Activated effector memory CD4-positive, alpha-beta T cell treated with Interleukin-2 at 50 U/mL for 16 hours (primary cell): Measurements from ENCODE around the gene OTUB1.

Experiments
- DNase-seq: peaks from one replicate; pipeline ENCODE4 v3.0.0-alpha.2; 2020

Gene OTUB1

DNA sequence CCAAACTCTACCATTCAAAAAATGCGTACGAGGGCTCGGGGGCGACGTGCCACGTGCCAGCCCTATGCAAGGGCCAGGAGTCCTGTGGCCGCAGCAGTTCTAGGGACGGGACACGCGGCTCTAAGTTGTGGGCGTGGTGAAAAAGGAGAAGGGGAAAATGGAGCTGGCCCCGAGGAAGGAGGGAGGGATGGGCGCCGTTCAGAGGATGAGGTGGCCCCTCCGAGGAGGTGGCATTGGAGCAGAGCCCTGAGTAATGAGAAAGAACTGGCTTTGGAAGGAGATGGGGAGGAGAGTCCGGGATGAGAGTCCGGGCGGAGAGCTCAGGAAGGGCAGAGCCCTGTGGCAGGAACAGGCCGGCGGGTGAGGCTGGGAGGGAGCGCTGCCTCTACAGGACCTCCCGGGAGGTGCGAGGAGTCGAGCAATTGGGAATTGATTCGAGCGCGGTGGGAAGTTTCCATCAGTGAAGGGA, 21.0 kb downstream of the OTUB1 start:
- DNase-seq: no peak

DNA sequence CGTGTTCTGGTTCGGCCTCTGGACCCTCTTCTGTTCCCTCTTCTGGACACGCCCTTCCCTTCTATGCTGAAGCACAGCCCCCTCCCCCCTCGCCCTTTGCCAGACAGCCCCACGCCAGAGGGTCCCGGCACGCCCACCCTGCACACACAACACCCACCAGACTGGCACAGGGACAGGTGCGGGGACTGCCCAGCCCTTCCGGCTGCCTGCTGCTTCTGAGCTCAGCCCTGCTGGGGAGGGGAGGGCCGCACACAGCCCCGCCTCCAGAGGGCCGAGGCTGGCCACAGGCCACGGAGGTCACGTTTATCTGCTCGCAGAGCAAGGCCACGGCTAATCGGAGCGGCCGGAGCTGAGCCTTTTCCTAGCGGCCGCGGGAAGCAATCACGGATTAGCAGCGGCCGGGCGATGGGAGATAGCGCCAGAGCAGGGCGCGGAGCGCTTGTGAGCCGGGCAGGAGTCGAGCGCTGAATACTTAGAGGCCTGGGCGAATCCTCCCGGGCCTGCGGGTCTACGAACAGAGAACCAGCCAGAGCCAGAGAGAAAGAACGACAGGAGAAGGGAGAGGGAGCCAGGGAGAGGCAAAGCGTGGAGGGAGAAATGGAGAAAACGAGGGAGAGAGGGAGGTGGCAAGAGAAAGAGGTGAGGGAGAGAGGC, 21.5 kb downstream of the OTUB1 start:
- no peak for DNase-seq

DNA sequence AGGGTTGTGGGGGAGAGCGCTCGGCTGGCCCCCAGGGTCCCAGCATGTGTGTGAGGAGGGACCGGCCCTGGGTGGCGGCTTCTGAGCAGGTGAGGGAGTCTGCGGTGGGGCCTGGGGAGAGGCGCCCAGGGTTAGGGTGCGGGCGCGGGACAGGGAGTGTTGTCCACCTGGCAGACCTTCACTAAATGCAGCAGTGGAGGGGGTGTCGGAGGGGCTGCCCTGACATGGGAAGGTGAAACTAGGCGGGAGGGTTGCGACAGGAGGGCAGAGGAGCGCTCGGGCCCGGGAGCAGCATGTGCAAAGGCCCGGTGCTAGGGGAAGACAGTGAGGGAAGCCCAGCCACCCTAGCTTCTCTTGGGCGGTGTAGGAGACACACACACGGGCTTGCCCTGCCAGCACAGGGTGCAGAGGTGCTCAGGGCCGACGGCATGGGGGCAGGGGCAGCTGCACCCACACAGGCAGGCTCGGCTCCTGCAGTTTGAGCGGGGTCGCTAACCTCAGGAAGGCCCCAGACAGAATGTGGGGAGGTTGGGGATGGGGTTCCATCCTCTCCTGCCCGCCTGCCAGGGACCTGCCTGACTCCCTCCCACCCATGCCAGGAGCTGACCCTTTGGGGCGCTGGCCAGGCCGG, 22.2 kb downstream of the OTUB1 start:
- DNase-seq: no peak

DNA sequence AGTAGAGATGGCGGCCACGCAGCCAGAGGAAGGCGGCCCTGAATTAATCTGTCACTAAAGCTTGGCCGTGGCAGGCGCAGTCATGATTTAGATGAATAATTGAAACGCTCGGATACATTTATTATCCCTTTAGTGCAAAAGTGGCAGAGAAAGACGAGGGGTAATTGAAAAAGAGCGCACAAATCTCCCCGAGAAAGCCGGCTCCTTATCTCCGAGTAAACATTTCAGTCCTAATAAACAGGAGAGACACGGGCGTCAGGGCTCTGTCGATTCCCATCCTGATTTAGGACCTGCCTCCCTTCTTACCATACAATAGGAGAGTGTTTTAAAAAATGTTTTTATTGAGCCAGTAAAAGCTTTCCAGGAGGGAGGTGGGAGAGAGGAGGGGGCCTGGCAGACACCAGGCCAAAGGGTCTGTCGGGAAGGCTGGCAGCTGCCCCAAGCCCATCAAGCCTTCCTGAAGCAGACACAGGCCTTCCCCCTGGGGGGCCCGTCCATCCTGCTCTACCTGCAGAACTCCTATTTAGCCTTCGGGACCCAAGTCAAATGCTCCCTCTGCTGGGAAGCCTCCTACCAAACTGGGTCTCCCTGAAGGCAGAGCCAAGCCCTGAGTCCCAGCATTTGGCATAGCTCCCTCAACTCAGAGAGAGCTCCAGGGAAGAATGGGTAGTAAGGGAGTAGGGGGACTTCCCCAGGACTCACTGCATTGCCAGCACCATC, 22.8 kb downstream of the OTUB1 start:
- DNase-seq: no peak

DNA sequence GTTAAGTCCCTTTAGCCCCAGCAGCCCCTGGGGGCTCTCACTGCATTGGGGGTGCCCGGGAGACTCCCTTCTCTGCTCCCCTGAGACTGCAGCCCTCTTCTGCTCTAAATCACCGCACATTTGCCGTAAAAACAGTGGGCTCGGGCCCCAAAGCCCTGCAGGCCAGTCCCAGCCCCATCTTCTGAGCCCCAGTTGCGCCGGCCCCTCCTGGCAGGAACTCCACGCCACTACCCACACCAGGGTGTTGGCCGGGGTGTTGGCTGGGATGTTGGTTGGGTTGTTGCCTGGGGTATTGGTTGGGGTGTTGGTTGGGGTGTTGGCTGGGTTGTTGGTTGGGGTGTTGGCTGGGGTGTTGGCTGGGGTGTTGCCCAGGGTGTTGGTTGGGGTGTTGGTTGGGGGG, 23.5 kb downstream of the OTUB1 start:
- no peak for DNase-seq

DNA sequence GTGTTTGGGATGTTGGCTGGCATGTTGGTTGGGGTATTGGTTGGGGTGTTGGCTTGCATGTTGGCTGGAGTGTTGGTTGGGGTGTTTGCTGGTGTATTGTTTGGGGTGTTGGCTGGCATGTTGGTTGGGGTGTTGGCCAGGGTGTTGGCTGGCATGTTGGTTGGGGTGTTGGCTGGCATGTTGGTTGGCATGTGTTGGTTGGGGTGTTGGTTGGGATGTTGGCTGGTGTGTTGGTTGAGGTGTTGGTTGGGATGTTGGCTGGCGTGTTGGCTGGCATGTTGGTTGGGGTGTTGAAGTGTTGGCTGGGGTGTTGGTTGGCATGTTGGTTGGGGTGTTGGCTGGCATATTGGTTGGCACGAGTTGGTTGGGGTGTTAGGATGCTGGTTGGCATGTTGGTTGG, 24.5 kb downstream of the OTUB1 start:
- DNase-seq: no peak

DNA sequence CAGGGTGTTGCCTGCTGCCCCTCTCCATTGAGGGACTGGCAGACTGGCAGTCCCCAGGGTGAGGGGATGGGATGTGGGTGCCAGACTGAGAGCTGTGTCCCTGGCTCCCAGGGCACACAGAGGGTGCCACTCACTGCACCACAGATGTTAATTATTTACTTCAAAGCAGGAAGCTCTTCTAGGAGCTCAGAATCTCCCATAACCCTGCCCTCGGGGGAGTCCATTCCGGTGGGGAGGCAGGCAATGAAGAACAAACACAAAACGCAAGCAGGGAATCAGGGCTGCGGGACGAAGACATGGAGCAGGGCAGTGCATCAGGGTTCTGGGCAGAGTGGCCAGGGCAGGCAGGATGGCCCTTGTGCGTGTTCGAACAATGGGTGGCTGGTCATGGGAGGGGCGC, 25.1 kb downstream of the OTUB1 start:
- no peak for DNase-seq

DNA sequence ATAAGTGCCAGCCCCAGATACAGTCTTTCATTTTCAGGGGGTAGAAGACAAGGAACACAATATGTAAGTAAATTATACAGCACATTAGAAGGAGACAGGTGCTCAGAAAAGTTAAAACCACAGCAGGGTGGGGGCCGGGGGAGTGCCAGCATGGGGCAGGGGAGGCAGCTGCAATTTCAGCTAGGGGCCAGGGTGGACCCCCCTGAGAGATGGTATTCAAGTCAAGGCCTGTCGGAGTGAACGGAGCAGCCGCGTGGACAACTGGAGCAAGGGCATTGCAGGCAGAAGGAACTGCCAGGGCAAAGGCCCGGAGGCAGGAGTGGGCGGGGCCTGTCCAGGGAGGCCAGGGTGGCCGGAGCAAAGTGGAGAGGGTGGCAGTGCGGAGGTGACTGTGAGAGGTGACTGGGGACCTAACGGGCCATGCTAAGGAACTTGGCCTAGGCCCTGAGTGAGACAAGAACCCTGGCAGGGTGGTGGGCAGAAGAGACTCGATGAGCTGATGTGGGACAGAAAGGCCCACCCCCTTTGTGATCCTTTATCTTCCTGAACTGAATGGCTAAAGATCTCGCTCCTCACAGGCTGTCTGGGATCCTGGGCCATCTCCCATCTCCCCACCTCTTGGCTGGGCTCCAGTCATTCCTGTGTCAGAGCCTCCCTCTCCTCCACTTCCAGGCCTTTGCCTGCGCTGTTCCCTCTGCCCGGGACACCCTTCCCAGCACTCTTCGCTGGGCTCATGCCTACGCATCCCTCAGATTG, 27.1 kb downstream of the OTUB1 start:
- DNase-seq: no peak

DNA sequence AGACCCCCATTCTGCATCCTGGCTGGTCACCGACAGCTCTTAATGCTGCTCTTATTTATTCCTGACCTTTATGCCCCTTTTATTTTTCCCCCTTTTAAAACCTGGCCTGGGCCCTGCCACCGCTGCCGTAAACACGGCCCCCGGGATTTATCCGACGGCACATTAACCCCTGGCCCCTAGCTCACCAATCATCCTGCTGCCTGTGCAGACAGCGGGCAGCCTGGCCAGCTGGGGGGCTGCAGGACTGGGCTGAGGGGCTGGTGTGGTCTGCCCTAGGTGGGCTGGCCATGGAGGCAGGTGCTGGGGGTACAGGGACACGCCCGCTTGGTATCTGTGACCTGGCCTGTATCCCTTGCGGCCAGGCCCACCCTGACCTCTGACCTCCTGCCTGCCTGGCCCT, 28.1 kb downstream of the OTUB1 start:
- no peak for DNase-seq

DNA sequence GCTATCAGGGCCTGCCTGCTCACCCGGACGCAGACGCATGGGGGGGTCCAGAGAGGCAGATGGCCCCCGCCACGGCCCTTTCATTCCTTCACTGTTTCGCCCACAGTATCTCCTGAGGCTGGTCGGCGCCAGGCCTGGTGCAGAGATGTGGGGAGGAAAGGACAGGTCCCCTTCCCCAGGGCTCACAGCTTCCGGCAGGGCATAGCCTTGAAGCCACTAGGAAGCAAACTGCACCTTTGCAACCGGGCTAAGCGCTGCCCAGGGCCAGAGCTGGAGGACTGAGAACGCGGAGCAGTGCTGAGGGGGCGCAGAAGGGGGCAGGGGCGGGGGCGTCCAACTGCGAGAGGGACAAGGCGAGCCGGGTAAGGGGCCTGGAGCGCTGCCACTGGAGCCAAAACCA, 29.3 kb downstream of the OTUB1 start:
- no peak for DNase-seq

DNA sequence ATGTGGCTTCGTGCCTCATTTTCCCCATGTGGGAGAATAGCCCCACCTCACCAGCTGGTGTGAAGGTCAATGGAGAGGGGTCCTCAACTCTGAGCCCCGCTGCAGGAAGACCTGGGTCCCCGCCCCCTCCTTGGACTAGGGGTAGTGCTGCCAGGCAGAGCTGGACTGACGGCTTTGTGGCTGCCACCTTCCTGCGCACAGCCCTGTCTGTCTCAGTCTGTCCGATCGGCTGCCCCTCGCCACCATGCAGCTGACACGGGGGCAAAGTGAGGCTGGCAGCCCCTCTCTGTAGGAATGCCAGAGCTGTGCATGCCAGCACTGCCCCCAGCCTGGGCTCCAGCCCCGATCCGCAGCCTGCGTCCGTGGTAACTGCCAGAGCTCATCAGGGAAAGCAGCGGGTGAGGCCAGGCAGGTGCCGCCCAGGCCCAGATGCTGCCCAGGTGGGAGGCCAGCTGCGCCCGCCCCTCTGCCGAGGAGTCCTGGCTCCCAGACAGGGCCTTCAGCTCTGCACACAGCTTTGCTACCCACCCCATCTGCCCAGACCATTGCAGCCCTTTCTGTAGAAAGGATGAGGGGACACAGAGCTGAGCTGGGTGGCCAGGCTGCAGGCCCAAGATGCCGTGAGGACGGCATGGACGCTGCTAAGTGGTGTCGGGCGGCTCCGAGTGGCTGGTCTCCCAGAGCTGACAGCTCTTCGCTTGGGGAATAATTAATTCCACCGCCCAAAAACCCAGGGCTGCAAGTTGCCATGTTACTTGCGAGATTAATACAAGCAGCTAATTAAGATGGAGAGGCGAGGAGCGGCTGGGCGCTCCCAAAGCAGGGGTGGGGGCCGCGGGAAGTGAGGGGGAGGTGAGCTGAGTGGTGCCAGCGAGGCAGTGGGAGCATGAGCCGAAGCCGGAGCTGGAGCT, 30.0 kb downstream of the OTUB1 start:
- DNase-seq: no peak

DNA sequence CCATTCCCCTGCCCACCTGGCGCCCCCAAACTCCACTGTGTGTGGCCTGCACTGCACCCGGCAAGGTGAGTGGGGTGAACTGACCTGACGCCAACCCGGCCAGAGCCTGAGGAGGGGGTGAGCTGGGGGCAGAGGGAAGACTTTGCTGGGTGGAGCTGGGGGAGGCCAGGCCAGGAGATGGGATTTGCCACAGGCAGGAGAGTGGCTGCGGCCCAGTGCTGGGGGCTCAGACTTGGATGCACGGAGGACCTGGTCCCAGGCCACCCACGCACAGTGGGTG, 31.6 kb downstream of the OTUB1 start:
- DNase-seq: no peak

DNA sequence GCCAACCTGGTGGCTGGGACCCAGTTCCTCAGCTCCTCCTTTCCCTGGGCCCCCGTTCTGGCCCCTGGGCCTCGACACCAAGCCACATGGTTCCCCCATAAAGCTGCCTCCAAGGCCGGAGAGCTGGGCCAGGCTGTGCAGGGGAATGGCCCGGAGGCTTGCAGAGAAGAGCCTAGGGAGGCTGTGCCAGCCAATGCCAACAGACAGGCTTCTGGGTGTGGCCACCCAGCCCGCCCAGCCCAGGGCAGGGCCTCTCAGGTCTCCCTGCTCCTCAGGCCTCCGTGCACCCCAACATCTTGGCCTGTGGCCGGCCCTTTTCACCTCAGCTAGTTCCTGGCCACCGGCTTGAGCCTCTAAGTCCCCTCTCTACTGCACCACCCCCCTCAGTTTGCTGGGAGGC, 32.1 kb downstream of the OTUB1 start:
- no peak for DNase-seq

DNA sequence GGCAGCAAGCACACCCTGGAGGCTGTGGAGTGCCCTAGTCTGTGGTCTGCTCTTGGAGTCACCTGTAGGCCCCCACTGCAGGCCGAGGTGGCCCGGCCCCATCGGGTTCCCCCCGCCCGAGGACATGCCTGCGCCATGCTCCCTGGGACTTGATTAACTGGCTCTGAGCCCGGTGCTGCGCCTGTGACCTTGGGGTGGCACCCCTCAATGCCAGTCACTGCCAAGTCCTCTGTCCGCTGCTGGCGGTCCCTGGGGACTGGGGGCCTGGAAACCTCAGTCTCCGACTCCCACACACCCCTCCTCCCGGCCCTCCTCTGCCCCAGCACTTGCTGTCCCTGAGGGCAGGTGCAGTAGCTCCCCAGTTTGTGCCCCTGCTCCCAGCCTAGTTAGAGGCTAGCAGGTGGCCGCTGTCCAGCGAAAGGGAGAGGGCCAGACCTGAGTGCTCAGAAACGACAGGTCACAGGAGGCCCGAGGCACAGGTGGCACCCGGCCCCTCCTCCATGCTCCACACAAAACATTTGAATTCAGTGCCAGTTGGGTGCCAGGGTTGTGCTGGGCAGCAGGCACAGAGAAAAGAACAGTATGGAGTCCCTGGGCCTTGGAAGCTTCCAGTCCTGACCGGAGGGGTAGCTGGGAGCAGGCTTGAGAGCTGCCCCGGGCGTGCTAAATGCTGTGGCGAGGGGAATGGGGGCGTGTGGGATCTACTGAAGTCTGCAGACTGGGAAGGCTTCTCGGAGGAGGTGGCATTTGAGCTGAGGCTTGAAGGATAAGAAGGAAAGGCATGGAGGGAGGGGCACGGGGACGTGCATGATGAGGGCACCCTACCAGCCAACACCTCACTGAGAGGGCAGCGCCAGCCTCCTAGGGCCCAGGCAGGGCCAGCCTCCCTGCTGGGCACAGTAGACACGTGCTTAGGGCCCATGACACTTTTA, 33.1 kb downstream of the OTUB1 start:
- DNase-seq: no peak

DNA sequence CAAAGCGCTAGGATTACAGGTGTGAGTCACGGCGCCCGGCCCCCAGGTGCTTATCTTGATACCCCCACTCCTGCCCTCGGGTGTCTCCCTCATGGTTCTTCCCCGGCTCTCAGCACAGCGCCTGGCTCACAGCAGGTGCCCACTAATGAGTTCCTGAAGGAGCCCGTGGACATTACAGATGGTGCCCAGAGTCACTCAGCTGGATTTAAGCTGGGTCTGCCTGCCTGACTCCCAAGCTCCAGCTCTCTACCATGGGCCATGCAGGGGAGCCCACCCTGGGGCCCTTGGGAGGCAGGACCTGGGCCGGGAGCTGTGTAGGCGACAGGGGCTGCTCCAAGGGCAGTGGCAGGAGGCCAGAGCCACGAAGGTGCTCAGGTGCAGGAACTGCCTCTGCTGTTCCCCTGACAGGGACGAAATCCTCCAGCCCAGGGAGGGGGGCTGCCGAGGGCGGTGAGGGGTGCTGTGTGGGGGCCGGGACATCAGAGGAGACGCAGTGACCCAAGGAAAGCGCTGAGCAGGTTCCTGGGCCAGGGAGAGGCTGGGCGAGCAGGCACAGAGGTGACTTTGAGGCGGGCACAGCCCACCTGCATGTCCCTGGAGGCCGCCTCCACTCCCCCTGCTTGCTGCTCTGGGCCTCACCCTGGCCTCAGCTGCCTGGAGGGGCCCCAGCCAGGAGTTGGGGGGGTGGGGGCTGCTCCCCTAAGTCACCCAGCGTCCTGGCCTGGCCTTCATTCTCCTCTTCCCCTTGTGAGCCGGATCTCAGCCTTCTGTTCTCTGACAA, 34.9 kb downstream of the OTUB1 start:
- DNase-seq: no peak

DNA sequence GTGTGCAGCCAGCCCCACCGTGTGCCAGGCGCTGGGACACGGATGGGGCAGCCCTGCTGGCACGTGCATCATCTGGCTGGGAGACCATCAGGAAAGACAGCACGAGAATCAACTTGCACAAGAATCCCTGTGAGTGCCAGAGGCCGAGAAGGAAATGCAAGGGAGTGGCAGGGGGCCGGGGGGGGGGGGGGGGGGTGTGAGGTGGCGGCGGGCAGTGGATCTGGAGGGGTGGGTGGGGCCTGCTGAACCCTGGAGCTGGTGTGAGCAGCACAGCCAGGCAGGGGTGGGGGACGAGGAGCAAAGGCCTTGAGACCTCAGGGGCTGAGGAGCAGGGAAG, 35.5 kb downstream of the OTUB1 start:
- no peak for DNase-seq

DNA sequence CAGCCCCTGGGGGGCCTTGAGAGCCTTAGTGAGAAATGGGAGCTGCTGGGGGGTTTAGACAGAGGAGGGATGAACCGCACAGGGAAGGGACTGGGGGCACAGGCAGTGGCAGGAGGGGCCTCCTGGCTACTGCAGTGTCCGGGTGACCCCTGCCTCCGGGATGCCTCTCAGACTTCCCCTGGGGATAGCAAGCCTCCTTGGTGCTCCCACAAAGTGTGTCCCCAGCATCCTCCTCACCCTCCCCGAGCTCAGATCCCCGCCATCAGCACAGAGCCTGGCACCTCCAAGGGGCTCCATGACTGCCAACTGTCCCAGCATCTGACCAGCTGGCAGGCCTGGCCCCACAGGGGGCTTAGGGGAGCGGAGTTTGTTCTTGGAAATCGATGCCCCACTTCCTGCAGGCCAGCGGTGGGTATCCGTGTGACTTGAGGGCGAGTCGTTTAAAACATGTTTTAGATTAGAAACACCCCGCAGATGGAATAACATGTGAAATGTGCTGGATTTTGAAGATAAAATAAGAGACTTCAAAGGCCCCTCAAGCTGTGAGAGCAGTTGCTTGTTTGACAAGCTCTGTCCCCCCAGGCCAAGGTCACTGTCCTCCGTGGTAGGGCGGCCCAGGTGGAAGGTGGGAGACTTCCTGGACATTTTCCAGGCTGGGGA, 36.0 kb downstream of the OTUB1 start:
- DNase-seq: no peak

DNA sequence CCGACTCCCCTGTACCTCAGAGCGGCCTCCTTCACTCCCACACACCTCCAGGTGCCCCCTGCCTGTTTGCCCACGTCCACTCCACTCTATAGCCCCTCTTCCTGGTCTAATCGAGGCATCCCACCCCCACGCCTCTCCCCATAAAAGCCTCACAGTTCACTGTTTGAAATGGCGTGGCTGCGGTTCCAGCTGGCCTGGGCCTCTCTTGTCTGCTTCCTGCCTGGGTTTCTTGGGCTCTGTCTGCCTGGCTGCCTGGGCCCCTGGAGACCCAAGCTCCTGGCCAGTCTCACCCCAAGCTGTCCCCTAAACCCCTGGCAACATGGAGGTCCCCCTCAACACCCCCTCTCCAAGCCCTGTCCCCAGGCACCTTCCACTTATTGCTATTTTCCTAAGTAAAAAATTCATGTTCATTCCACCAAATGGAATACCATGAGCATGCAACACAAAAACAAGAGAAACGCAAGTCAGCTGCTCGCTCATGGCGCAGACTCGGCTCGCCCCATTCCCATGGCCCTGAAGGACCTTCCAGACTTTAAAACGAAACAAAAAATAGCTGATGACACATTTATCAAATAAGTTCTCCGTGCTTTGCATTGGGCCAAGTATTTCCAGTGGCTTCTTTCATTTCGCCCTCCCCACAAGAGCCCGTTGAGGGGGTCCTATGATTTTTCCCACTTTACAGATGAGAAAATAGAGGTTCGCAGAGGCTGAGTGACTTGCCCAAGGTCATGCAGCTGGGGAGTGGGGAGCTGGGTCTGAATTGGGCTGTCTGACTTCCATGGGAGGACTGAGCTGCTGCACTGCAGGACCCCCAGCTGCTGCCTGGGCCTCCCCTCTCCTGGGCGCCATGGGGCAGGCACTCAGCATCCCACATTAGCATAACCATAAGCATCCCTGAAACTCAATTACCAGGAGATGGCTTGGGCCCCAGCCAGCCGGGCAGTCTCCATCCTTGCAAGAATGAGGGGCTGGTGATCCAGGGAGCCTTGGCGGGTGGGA, 37.8 kb downstream of the OTUB1 start:
- DNase-seq: no peak

DNA sequence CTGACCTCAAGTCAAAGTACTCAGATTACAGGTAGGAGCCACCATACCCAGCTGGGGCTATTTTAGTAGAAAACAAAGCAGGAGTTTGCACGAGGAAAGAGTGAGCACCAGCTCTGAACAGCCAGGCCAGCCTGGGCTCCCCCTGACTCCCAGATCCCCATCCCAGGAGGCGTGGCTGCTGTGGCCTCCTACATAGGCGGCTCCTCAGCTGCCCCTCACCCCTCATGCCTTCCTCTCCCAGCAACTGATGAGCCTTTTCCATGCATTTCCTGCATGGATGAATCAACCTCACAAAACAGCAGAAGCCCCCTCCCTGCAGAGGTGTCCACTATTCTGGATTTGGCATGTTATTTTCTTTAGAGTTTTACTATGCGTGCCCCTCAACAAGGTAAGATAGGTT, 39.0 kb downstream of the OTUB1 start:
- no peak for DNase-seq
